CD4-positive, alpha-beta T cell (primary cell): ENCODE data around the gene PIR. TPM values are rescaled to one million over a fixed set of nuclear protein-coding genes. Genes with fewer than 3 reads are reported as not detected.

Experiments used
- ATAC-seq: fragments of 200-7000 bp; cut with Tn5 transposase; one replicate; pipeline ENCODE4 v1.10.0; 2022; ENCODE audit warnings: mild to moderate bottlenecking; ENCODE audit not compliant: poor library complexity
- CTCF ChIA-PET: fragments of 350-600 bp; sonication (Branson Sonifier 250); formaldehyde crosslinking; loops from one replicate; lab custom pipeline; 2021; ENCODE audit warnings: antibody characterized with exemption, inconsistent platforms; lab: Charles Lee
- POLR2A ChIA-PET: fragments of 350-600 bp; sonication (Branson Sonifier 250); formaldehyde crosslinking; loops from one replicate; lab custom pipeline; 2021; ENCODE audit warnings: antibody characterized with exemption, inconsistent platforms; lab: Charles Lee
- DNase-seq, 14 experiments: peaks; one replicate each; pipeline ENCODE4 v3.0.0-alpha.2; 2013 to 2020; ENCODE audit warnings: mixed read lengths in 2 of 14
- H3K27ac ChIP-seq, 2 donors: one replicate each; pipeline versions ENCODE4 v1.5.1 to v1.7.0; 2013; ENCODE audit warnings: low read length in 2 of 2, low read depth in 1 of 2, mild to moderate bottlenecking in 1 of 2
- H3K27me3 ChIP-seq, 2 experiments: 1 replicate in 1 of 2; 2 replicates in 1 of 2; pipeline versions ENCODE4 v1.6.1 to v1.7.0; 2013; ENCODE audit warnings: low read length in 2 of 2, control low read depth in 1 of 2, mild to moderate bottlenecking in 1 of 2, moderate library complexity in 1 of 2; ENCODE audit not compliant: insufficient read depth in 2 of 2, control insufficient read depth in 1 of 2
- H3K36me3 ChIP-seq: one replicate; pipeline ENCODE4 v1.6.1; 2013; ENCODE audit warnings: low read length, control low read depth; ENCODE audit not compliant: insufficient read depth
- H3K4me1 ChIP-seq: one replicate; pipeline ENCODE4 v1.6.1; 2013; ENCODE audit warnings: low read length, control low read depth; ENCODE audit not compliant: insufficient read depth
- H3K4me3 ChIP-seq: one replicate; pipeline ENCODE4 v1.5.1; 2013; ENCODE audit warnings: mild to moderate bottlenecking, low read length, moderate library complexity
- H3K9me3 ChIP-seq, 2 experiments: 1 replicate in 1 of 2; 2 replicates in 1 of 2; pipeline versions ENCODE4 v1.6.1 to v1.7.0; 2013; ENCODE audit warnings: low read length in 2 of 2, mild to moderate bottlenecking in 2 of 2, control low read depth in 1 of 2, moderate library complexity in 1 of 2; ENCODE audit not compliant: control insufficient read depth in 1 of 2, insufficient read depth in 1 of 2
- H3K27ac Mint-ChIP-seq: one replicate; pipeline ENCODE4 v1.8.0; 2020; ENCODE audit warnings: mixed read lengths
- H3K27me3 Mint-ChIP-seq: one replicate; pipeline ENCODE4 v1.8.0; 2021; ENCODE audit warnings: mixed read lengths
- H3K36me3 Mint-ChIP-seq: one replicate; pipeline ENCODE4 v1.8.0; 2021; ENCODE audit warnings: low read depth, mixed read lengths
- H3K4me1 Mint-ChIP-seq: one replicate; pipeline ENCODE4 v1.8.0; 2021; ENCODE audit warnings: low read depth, mixed read lengths
- H3K4me3 Mint-ChIP-seq: one replicate; pipeline ENCODE4 v1.8.0; 2020; ENCODE audit warnings: mild to moderate bottlenecking, mixed read lengths
- H3K9me3 Mint-ChIP-seq: one replicate; pipeline ENCODE4 v1.8.0; 2020; ENCODE audit warnings: mixed read lengths
- CTCF ChIP-seq: fragments of 200-600 bp; IDR thresholded peaks from one replicate; pipeline ENCODE4 v1.8.0; 2022; ENCODE audit warnings: antibody characterized with exemption, mild to moderate bottlenecking
- intact Hi-C, 2 experiments: fragments of 100-400 bp; cut with DNase I in 1 of 2; cut with micrococcal nuclease in 1 of 2; formaldehyde crosslinking; loops; one replicate each; pipeline versions ENCODE4 v1.15.1 to v1.9.0; 2023 to 2025; cut with DNase I, micrococcal nuclease
- total RNA-seq, 174 experiments: library from RNA in 2 of 174; stranded (reverse) in 2 of 174; gene quantifications; one replicate each; pipeline ENCODE4 v1.2.3 and lab custom pipeline; 2021 to 2026

The PIR gene
- total RNA-seq, 2 experiments from 2014 or later = not detected

- Histone ChIP-seq H3K36me3 (no peaks in the 10 kb centered on the region), H3K4me3 (no peak overlapping the region), H3K4me1 (no peaks in the 10 kb centered on the region), H3K9me3 (no peaks in the 10 kb centered on the region), H3K27ac (no peak overlapping the region), H3K27me3 (peaks cover 0 to 4% of the 10 kb centered on the region in 2 experiments)
- ATAC-seq (no peak), DNase-seq (no peak)
- POLR2A ChIA-PET = no interaction called here
- H3K27ac Mint-ChIP-seq = no peak overlapping the region
- H3K27me3 Mint-ChIP-seq = peaks cover 4% of the 10 kb centered on the region
- H3K9me3 Mint-ChIP-seq = peaks cover 2% of the 10 kb centered on the region
- H3K4me1 Mint-ChIP-seq = no peaks in the 10 kb centered on the region
- H3K36me3 Mint-ChIP-seq = no peaks in the 10 kb centered on the region
- CTCF ChIA-PET = no interaction called here
- no peak for TF ChIP-seq CTCF
- no peak overlapping the region for H3K4me3 Mint-ChIP-seq
- intact Hi-C loops = no loop called here
Observed at GRCh38 chrX:15522464-15522863, 29.3 kb upstream of the PIR start.

- no peak for DNase-seq
- no peaks in the 10 kb centered on the region for H3K9me3 ChIP-seq
- H3K9me3 Mint-ChIP-seq = peaks cover 2% of the 10 kb centered on the region
- no peak overlapping the region for H3K27ac Mint-ChIP-seq
- TF ChIP-seq CTCF = no peak
- no peaks in the 10 kb centered on the region for H3K4me1 Mint-ChIP-seq
- H3K4me3 Mint-ChIP-seq = no peak overlapping the region
- no peaks in the 10 kb centered on the region for H3K4me1 ChIP-seq
- CTCF ChIA-PET = no interaction called here
- H3K36me3 Mint-ChIP-seq = no peaks in the 10 kb centered on the region
- H3K4me3 ChIP-seq = no peak overlapping the region
- no peak overlapping the region for H3K27ac ChIP-seq
- ATAC-seq = no peak
- no peaks in the 10 kb centered on the region for H3K27me3 Mint-ChIP-seq
- POLR2A ChIA-PET = no interaction called here
- H3K27me3 ChIP-seq = no peaks in the 10 kb centered on the region
- H3K36me3 ChIP-seq = no peaks in the 10 kb centered on the region
- intact Hi-C loops = no loop called here
Observed at GRCh38 chrX:15515931-15516330, 22.8 kb upstream of the PIR start.

GRCh38 chrX:15514279-15514678, 21.1 kb upstream of the PIR start:
- ChIA-PET CTCF (interaction anchor here (1.6 kb wide), 1 partner anchor 9 kb away, joined by 3 read pairs; no protein-coding TSS in a partner anchor), POLR2A (no interaction called here)
- no peaks in the 10 kb centered on the region for H3K27me3 ChIP-seq
- H3K36me3 ChIP-seq = no peaks in the 10 kb centered on the region
- ATAC-seq (no peak), DNase-seq (no peak)
- H3K4me3 ChIP-seq = no peak overlapping the region
- Mint-ChIP-seq H3K4me3 (no peak overlapping the region), H3K27ac (no peak overlapping the region), H3K4me1 (no peaks in the 10 kb centered on the region), H3K36me3 (no peaks in the 10 kb centered on the region), H3K9me3 (peaks cover under 1% of the 10 kb centered on the region), H3K27me3 (no peaks in the 10 kb centered on the region)
- intact Hi-C loops = no loop called here
- no peak overlapping the region for H3K27ac ChIP-seq
- TF ChIP-seq CTCF = no peak
- H3K9me3 ChIP-seq = no peaks in the 10 kb centered on the region
- no peaks in the 10 kb centered on the region for H3K4me1 ChIP-seq
